Prostate gland (tissue), 2 donors: ENCODE data around the gene GALNTL6.
"Not testable (repeated sequence)": the region's sequence is repeated elsewhere in the genome, so short reads cannot be mapped to it uniquely, and the experiment has no call there.

Source experiments
- POLR2A ChIP-seq: fragments of 450-650 bp; IDR thresholded peaks from one replicate; pipeline ENCODE4 v1.6.1; 2016; ENCODE audit warnings: antibody characterized with exemption, mild to moderate bottlenecking
- TF ChIP-seq, protein P1 (sequence below), 4 experiments: fragments of 200-600 bp in 2 of 4; fragments of 450-650 bp in 2 of 4; sonication (generic) in 2 of 4; IDR thresholded peaks; 1 replicate in 3 of 4; 2 replicates in 1 of 4; pipeline ENCODE4 v1.5.1; 2016 to 2019; ENCODE audit warnings: antibody characterized with exemption in 4 of 4, mild to moderate bottlenecking in 2 of 4, moderate library complexity in 2 of 4

DNA sequence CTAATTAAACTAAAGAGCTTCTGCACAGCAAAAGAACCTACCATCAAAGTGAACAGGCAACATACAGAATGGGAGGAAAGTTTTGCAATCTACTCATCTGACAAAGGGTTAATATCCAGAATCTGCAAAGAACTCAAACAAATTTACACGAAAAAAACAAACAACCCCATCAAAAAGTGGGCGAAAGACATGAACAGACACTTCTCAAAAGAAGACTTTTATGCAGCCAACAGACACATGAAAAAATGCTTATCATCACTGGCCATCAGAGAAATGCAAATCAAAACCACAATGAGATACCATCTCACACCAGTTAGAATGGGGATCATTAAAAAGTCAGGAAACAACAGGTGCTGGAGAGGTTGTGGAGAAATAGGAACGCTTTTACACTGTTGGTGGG is 1104.2 kb downstream of the GALNTL6 start:
- TF ChIP-seq POLR2A = not testable (repeated sequence)
- TF ChIP-seq, protein P1, sequence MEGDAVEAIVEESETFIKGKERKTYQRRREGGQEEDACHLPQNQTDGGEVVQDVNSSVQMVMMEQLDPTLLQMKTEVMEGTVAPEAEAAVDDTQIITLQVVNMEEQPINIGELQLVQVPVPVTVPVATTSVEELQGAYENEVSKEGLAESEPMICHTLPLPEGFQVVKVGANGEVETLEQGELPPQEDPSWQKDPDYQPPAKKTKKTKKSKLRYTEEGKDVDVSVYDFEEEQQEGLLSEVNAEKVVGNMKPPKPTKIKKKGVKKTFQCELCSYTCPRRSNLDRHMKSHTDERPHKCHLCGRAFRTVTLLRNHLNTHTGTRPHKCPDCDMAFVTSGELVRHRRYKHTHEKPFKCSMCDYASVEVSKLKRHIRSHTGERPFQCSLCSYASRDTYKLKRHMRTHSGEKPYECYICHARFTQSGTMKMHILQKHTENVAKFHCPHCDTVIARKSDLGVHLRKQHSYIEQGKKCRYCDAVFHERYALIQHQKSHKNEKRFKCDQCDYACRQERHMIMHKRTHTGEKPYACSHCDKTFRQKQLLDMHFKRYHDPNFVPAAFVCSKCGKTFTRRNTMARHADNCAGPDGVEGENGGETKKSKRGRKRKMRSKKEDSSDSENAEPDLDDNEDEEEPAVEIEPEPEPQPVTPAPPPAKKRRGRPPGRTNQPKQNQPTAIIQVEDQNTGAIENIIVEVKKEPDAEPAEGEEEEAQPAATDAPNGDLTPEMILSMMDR (IDR thresholded peaks at IDR 0.05) = not testable (repeated sequence)
